ENCODE measurements around the gene ATP2C2. TPM values are rescaled to one million over a fixed set of nuclear protein-coding genes. Genes with fewer than 3 reads are reported as not detected.

Gene ATP2C2
- total and polyA plus RNA-seq, 2 of the 8 experiments (the other 6 are each of a cell fraction or from before 2014, with no cell fraction given), result 1.2 to 2.8 TPM

DNA sequence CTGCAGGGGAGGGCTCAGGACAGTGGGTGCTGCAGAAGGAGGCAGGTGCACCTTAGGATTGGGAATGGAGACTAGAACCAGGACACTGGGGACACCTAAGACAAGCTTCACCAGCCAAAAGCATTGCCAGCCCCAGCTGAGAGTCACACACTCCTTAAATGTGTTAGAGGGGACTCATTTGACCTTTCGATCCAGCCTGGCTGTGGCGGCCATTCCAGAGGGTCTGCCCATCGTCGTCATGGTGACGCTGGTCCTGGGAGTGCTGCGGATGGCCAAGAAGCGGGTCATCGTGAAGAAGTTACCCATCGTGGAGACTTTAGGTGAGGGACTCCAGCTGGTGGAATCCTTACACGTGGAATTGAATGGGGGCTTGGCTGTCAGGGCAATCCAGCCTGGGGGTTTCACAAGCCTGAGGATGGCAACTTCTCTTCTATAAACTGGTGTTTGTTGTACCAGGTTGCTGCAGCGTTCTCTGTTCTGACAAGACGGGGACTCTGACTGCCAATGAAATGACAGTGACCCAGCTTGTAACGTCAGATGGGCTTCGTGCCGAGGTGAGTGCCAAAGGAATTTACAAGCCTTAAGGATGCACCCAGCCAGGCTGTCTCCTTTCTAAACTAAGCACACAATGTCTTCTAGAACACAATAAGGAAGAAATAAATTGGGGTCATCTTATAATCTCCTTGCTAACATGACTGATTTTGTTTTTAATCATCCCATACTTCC is 70.8 kb downstream of the ATP2C2 start:
- Histone ChIP-seq H2BK20ac (ENCODE audit: low read length) (no peak overlapping the region; the same call in 1 of the 2 replicates), H2BK5ac (ENCODE audit: low read depth, low read length) (no peak overlapping the region), H3K4me3 (ENCODE audit: extremely low read depth in 1 of 4, insufficient read depth in 2 of 4, low read depth in 3 of 4, low read length in 4 of 4) (no peak overlapping the region), H3K18ac (ENCODE audit: extremely low read depth, low read length) (no peak overlapping the region), H2AK5ac (ENCODE audit: low read depth, low read length) (no peak overlapping the region), H4K8ac (ENCODE audit: extremely low read depth, insufficient read depth, low read length) (no peak overlapping the region), H3K79me2 (ENCODE audit: control insufficient read depth in 1 of 2, insufficient read depth in 2 of 2, low read length in 2 of 2) (no peaks in the 10 kb centered on the region), H3K14ac (ENCODE audit: insufficient read length) (no peak overlapping the region), H3K9me3 (ENCODE audit: insufficient read depth in 2 of 2, low read depth in 1 of 2, low read length in 1 of 2) (no peaks in the 10 kb centered on the region), H2AFZ (ENCODE audit: low read length) (no peak overlapping the region), H2BK15ac (ENCODE audit: low read length) (no peak overlapping the region), H2BK12ac (ENCODE audit: low read depth, low read length) (no peak overlapping the region), H4K5ac (ENCODE audit: insufficient read length, low read depth, low read length) (no peak overlapping the region), H3K79me1 (ENCODE audit: low read depth, low read length) (no peaks in the 10 kb centered on the region), H3K27ac (ENCODE audit: low read depth, low read length) (no peak overlapping the region), H3K56ac (replicated peaks; ENCODE audit: insufficient read length, low read depth, low read length) (no peak overlapping the region), H4K20me1 (replicated peaks in 1 of 2; ENCODE audit: control insufficient read depth in 1 of 2, insufficient read depth in 2 of 2, low read length in 2 of 2) (no peaks in the 10 kb centered on the region), H3K23ac (ENCODE audit: insufficient read length) (no peak overlapping the region), H3K4me1 (replicated peaks in 1 of 4; ENCODE audit: control insufficient read depth in 3 of 4, insufficient read depth in 4 of 4, low read length in 3 of 4) (no peaks in the 10 kb centered on the region), H3K27me3 (replicated peaks in 1 of 4; ENCODE audit: control insufficient read depth in 3 of 4, extremely low read depth in 1 of 4, insufficient read depth in 3 of 4, low read length in 3 of 4) (no peaks in the 10 kb centered on the region), H3K9ac (replicated peaks in 1 of 4; ENCODE audit: extremely low read depth in 1 of 4, low read depth in 3 of 4, low read length in 3 of 4) (no peak overlapping the region), H3K36me3 (ENCODE audit: control insufficient read depth in 2 of 4, insufficient read depth in 4 of 4, low read length in 3 of 4) (no peaks in the 10 kb centered on the region), H3K4me2 (ENCODE audit: insufficient read depth in 1 of 2, low read depth in 2 of 2, low read length in 2 of 2) (no peak overlapping the region), H3K23me2 (ENCODE audit: low read depth, low read length) (no peaks in the 10 kb centered on the region), H4K91ac (replicated peaks; ENCODE audit: insufficient read length, low read length) (no peak overlapping the region), H3K4ac (replicated peaks; ENCODE audit: insufficient read length, low read depth, low read length) (no peak overlapping the region), H2BK120ac (replicated peaks; ENCODE audit: low read depth, low read length) (no peak overlapping the region)
- no peak for FAIRE-seq
- WGBS, 2 experiments (ENCODE audit: extremely low coverage in 1 of 2, insufficient coverage in 1 of 2, insufficient read length in 1 of 2, insufficient replicate concordance in 2 of 2, low coverage in 1 of 2, low lambda C conversion rate in 2 of 2, missing lambda C conversion rate in 1 of 2), result 92% methylated on average over 15 of the region's 15 CpGs; no CpG with 5 or more reads in 1 of the 2 experiments
- ChIA-PET CTCF (ENCODE audit: partially characterized antibody) (interaction anchor here (0.8 to 4.7 kb wide), 2 partner anchors 67 to 161 kb away, joined by 3 to 20 read pairs; no protein-coding TSS in a partner anchor), POLR2A (ENCODE audit: partially characterized antibody) (no interaction called here)
- DNase-seq (ENCODE audit: low read depth in 1 of 2, low spot score in 2 of 2), result no peak
- TF ChIP-seq ASH2L (IDR thresholded peaks at IDR 0.05; ENCODE audit: low read length) (no peak), BACH1 (IDR thresholded peaks at IDR 0.05; ENCODE audit: low read length) (no peak), NANOG (IDR thresholded peaks at IDR 0.05; ENCODE audit: insufficient read depth, low read depth, low read length, poor library complexity, severe bottlenecking) (no peak), SRF (IDR thresholded peaks at IDR 0.05; ENCODE audit: low read depth, low read length) (no peak)

Measured in H1 (cell line).